Measurements from ENCODE around the gene PCBD2.

DNA sequence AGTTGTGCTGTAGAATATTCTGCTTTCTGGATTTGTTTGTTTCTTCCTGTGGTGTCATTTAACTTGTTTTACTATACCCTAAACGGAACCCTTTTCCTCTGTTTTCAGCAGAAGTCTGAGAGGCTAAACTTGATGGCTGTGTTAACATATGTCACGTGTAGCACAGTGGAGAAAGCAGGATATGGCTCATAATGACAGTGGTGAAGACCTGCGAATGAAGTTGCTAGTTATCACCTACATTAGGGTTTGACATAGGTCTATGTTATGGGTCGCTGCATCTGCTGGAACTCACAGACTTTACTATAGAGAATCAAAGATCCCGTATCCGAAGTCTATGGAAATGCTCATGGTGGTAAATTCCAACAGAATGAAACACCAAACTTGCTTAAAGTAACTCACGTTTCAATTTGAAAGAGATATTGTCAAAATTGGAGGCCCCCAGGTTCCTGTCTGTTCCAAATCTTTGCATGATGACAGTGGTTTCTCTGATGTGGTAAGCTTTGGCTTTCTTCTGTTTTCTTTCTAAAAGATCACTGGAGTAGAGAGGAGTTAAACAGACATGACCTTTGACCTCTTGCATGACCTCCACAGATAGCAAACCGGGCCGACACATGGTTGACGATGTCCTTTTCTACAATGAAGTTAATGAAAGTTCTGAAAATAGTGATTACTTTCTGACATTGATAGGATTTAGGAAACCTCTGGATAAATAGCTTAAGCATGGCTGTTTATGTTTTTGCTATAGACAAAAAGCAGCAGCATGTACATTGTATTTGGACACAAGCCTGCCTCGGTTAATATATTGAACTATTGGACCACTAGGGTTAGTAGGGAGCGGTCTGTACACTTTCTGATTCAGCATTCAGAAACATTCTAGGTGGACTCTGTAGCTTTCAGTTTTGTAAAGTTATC, 59.7 kb downstream of the PCBD2 start:
- TF ChIP-seq EZH2phosphoT487 (IDR thresholded peaks at IDR 0.05; ENCODE audit: insufficient read depth, low read depth) (no peak), EZH2 (IDR thresholded peaks at IDR 0.05; ENCODE audit: insufficient read depth, poor library complexity, severe bottlenecking) (no peak)
